Astrocyte (in vitro differentiated cells and primary cell): ENCODE results near the gene RPUSD4. TPM values are rescaled to one million over a fixed set of nuclear protein-coding genes. Genes with fewer than 3 reads are reported as not detected.

Experiments used
- DNase-seq: peaks from one replicate; pipeline ENCODE4 v3.0.0-alpha.2; 2010; ENCODE audit warnings: low read depth
- FAIRE-seq: peaks from 2 replicates; lab custom pipeline; 2011; peaks lifted over from hg19 to GRCh38; lab: Jason Lieb, UNC
- H2AFZ ChIP-seq: 2 replicates; pipeline ENCODE4 v1.6.0; 2012; ENCODE audit warnings: low read depth, low read length, inconsistent platforms
- H3K27ac ChIP-seq: 2 replicates; pipeline ENCODE4 v1.5.1; 2011; ENCODE audit warnings: low read depth, low read length, inconsistent platforms
- H3K27me3 ChIP-seq: 2 replicates; pipeline ENCODE4 v1.6.0; 2011; ENCODE audit warnings: low read length, inconsistent platforms; ENCODE audit not compliant: insufficient read depth
- H3K36me3 ChIP-seq: 2 replicates; pipeline ENCODE4 v1.5.1; 2011; ENCODE audit warnings: low read length, inconsistent platforms; ENCODE audit not compliant: insufficient read depth
- H3K4me1 ChIP-seq: 2 replicates; pipeline ENCODE4 v1.5.1; 2011; ENCODE audit warnings: low read length, inconsistent platforms; ENCODE audit not compliant: insufficient read depth
- H3K4me2 ChIP-seq: 2 replicates; pipeline ENCODE4 v1.6.0; 2012; ENCODE audit warnings: low read length, inconsistent platforms
- H3K4me3 ChIP-seq: 2 replicates; pipeline ENCODE4 v1.5.1; 2011; ENCODE audit warnings: low read depth, mild to moderate bottlenecking, low read length, inconsistent platforms; ENCODE audit not compliant: insufficient read depth
- H3K79me2 ChIP-seq: 2 replicates; pipeline ENCODE4 v1.6.0; 2012; ENCODE audit warnings: mild to moderate bottlenecking, low read length, inconsistent platforms; ENCODE audit not compliant: insufficient read depth
- H3K9ac ChIP-seq: 2 replicates; pipeline ENCODE4 v1.6.0; 2012; ENCODE audit warnings: mild to moderate bottlenecking, low read length, inconsistent platforms
- H3K9me3 ChIP-seq: 2 replicates; pipeline ENCODE4 v1.5.1; 2012; ENCODE audit warnings: low read depth, mild to moderate bottlenecking, low read length, inconsistent platforms; ENCODE audit not compliant: insufficient read depth
- H4K20me1 ChIP-seq: 2 replicates; pipeline ENCODE4 v1.6.0; 2012; ENCODE audit warnings: low read length, inconsistent platforms; ENCODE audit not compliant: insufficient read depth
- H3K27ac Mint-ChIP-seq: one replicate; pipeline ENCODE4 v1.8.0; 2021; ENCODE audit warnings: mild to moderate bottlenecking, mixed read lengths; ENCODE audit not compliant: unreplicated experiment
- H3K27me3 Mint-ChIP-seq: one replicate; pipeline ENCODE4 v1.8.0; 2021; ENCODE audit warnings: low read depth, mixed read lengths; ENCODE audit not compliant: unreplicated experiment
- H3K36me3 Mint-ChIP-seq: one replicate; pipeline ENCODE4 v1.8.0; 2021; ENCODE audit warnings: low read depth, mixed read lengths; ENCODE audit not compliant: unreplicated experiment
- H3K4me1 Mint-ChIP-seq: one replicate; pipeline ENCODE4 v1.8.0; 2021; ENCODE audit warnings: low read depth, mixed read lengths; ENCODE audit not compliant: unreplicated experiment
- H3K4me3 Mint-ChIP-seq: one replicate; pipeline ENCODE4 v1.8.0; 2021; ENCODE audit warnings: mild to moderate bottlenecking, moderate library complexity, mixed read lengths; ENCODE audit not compliant: unreplicated experiment
- H3K9me3 Mint-ChIP-seq: one replicate; pipeline ENCODE4 v1.8.0; 2021; ENCODE audit warnings: mild to moderate bottlenecking, mixed read lengths; ENCODE audit not compliant: unreplicated experiment
- CTCF ChIP-seq: IDR thresholded peaks from 2 replicates; pipeline ENCODE4 v1.5.1; 2011; ENCODE audit warnings: low read depth, mild to moderate bottlenecking, inconsistent platforms, low read length, moderate library complexity; ENCODE audit not compliant: insufficient read depth
- EZH2 ChIP-seq: IDR thresholded peaks from 2 replicates; pipeline ENCODE4 v1.6.1; 2012; ENCODE audit warnings: mild to moderate bottlenecking, low read length, inconsistent platforms; ENCODE audit not compliant: insufficient read depth
- total RNA-seq: library from RNA; stranded (reverse); gene quantifications from 2 replicates; pipeline ENCODE4 v1.2.1, GENCODE V29; 2021

Gene RPUSD4
- total RNA-seq, 1 donor from 2014 or later, result 21.6 TPM

GRCh38 chr11:126155402-126156187 lies 55.9 kb downstream of the RPUSD4 start:
- Mint-ChIP-seq H3K27me3 (peaks cover 17% of the 10 kb centered on the region), H3K4me3 (no peak overlapping the region), H3K4me1 (no peaks in the 10 kb centered on the region), H3K9me3 (peaks cover 3% of the 10 kb centered on the region), H3K36me3 (no peaks in the 10 kb centered on the region), H3K27ac (no peak overlapping the region)
- Histone ChIP-seq H3K4me3 (no peak overlapping the region), H3K9me3 (peaks cover 3% of the 10 kb centered on the region), H4K20me1 (no peaks in the 10 kb centered on the region), H3K4me1 (no peaks in the 10 kb centered on the region), H2AFZ (no peak overlapping the region), H3K36me3 (no peaks in the 10 kb centered on the region), H3K79me2 (no peaks in the 10 kb centered on the region), H3K27me3 (peaks cover 37% of the 10 kb centered on the region), H3K4me2 (no peak overlapping the region), H3K9ac (no peak overlapping the region), H3K27ac (no peak overlapping the region)
- TF ChIP-seq CTCF, result no peak
- DNase-seq (no peak), FAIRE-seq (no peak)

- no peak overlapping the region for H3K9ac ChIP-seq
- no peaks in the 10 kb centered on the region for H3K4me1 ChIP-seq
- Mint-ChIP-seq H3K4me3 (no peak overlapping the region), H3K27ac (no peak overlapping the region), H3K4me1 (peaks cover 5% of the 10 kb centered on the region), H3K9me3 (peaks cover 3% of the 10 kb centered on the region), H3K36me3 (no peaks in the 10 kb centered on the region), H3K27me3 (peaks cover 14% of the 10 kb centered on the region)
- peaks cover 3% of the 10 kb centered on the region for H3K9me3 ChIP-seq
- H3K36me3 ChIP-seq, result no peaks in the 10 kb centered on the region
- TF ChIP-seq EZH2, result no peak
- no peak for TF ChIP-seq CTCF
- no peak overlapping the region for H2AFZ ChIP-seq
- no peaks in the 10 kb centered on the region for H4K20me1 ChIP-seq
- H3K79me2 ChIP-seq, result no peaks in the 10 kb centered on the region
- FAIRE-seq, result no peak
- peaks cover 37% of the 10 kb centered on the region for H3K27me3 ChIP-seq
- no peak for DNase-seq
- H3K4me2 ChIP-seq, result no peak overlapping the region
- H3K27ac ChIP-seq, result no peak overlapping the region
- no peak overlapping the region for H3K4me3 ChIP-seq
Measured at GRCh38 chr11:126154691-126155090, 56.8 kb downstream of the RPUSD4 start.

GRCh38 chr11:126153972-126154371 lies 57.5 kb downstream of the RPUSD4 start:
- H3K4me1 Mint-ChIP-seq, result peaks cover 5% of the 10 kb centered on the region

More at GRCh38 chr11:126153972-126154371, 57.5 kb downstream of the RPUSD4 start:
- Histone ChIP-seq H3K27ac (no peak overlapping the region), H2AFZ (no peak overlapping the region), H3K4me1 (no peaks in the 10 kb centered on the region), H3K79me2 (no peaks in the 10 kb centered on the region), H3K9ac (no peak overlapping the region), H4K20me1 (no peaks in the 10 kb centered on the region), H3K4me3 (no peak overlapping the region), H3K4me2 (peak overlapping the region; percentile 31), H3K9me3 (peaks cover 3% of the 10 kb centered on the region), H3K27me3 (peaks cover 34% of the 10 kb centered on the region), H3K36me3 (no peaks in the 10 kb centered on the region)
- H3K36me3 Mint-ChIP-seq, result no peaks in the 10 kb centered on the region
- FAIRE-seq, result no peak
- peaks cover 14% of the 10 kb centered on the region for H3K27me3 Mint-ChIP-seq
- DNase-seq, result peak; percentile 79
- TF ChIP-seq EZH2 (no peak), CTCF (no peak)
- H3K9me3 Mint-ChIP-seq, result peaks cover 3% of the 10 kb centered on the region
- H3K4me3 Mint-ChIP-seq, result no peak overlapping the region
- no peak overlapping the region for H3K27ac Mint-ChIP-seq
